Testis (tissue), 3 donors: ENCODE results near the gene CDC14A. TPM values are rescaled to one million over a fixed set of nuclear protein-coding genes. Genes with fewer than 3 reads are reported as not detected.

ENCODE experiments used
- DNase-seq: peaks from one replicate; pipeline ENCODE4 v3.0.0-alpha.2; 2019
- H3K27ac ChIP-seq, 2 donors: fragments of 200-600 bp; sonication (generic); one replicate each; pipeline ENCODE4 v1.5.1; 2019
- H3K27me3 ChIP-seq: fragments of 200-600 bp; sonication (generic); one replicate; pipeline ENCODE4 v1.5.1; 2019
- H3K36me3 ChIP-seq: fragments of 200-600 bp; sonication (generic); one replicate; pipeline ENCODE4 v1.5.1; 2017; ENCODE audit warnings: low read depth; ENCODE audit errors: missing control alignments
- H3K4me1 ChIP-seq: fragments of 200-600 bp; sonication (generic); one replicate; pipeline ENCODE4 v1.5.1; 2019
- H3K4me3 ChIP-seq, 2 donors: fragments of 200-600 bp; sonication (generic); one replicate each; pipeline ENCODE4 v1.5.1; 2017 to 2019
- H3K9me3 ChIP-seq: fragments of 200-600 bp; sonication (generic); one replicate; pipeline ENCODE4 v1.5.1; 2017
- POLR2A ChIP-seq: fragments of 450-650 bp; IDR thresholded peaks from one replicate; pipeline ENCODE4 v1.6.1; 2017; ENCODE audit warnings: antibody characterized with exemption, mild to moderate bottlenecking, moderate library complexity
- WGBS, 2 donors: methylation state at CpG; one replicate each; pipeline ENCODE4 v1.1.5; 2018; 5-methylcytosine and 5-hydroxymethylcytosine counted together
- intact Hi-C: fragments of 100-400 bp; cut with DNase I; formaldehyde crosslinking; loops from one replicate; pipeline ENCODE4 v1.15.1; 2023; ENCODE audit warnings: low total_unique reads
- polyA plus RNA-seq: library from polyadenylated mRNA; stranded (reverse); fragments of 350-450 nt; fragmentation: Illumina TruSeq; extraction: RNeasy Lipid Tissue Mini Kit (QIAGEN cat#74804); gene quantifications from one replicate; pipeline ENCODE4 v1.2.3, GENCODE V29; 2014; ENCODE audit warnings: low read depth, low replicate concordance; ENCODE audit not compliant: insufficient read depth
- total RNA-seq, 2 donors: library from RNA; depleted of rRNA; stranded (reverse); fragments of >200 nt; gene quantifications; one replicate each; pipeline ENCODE4 v1.2.3, GENCODE V29; 2016
- TF ChIP-seq, protein P1 (sequence below), 3 experiments: fragments of 450-650 bp in 2 of 3; fragments of 200-600 bp in 1 of 3; sonication (generic) in 1 of 3; IDR thresholded peaks; one replicate each; pipeline ENCODE4 v1.5.1; 2016 to 2019; ENCODE audit warnings: antibody characterized with exemption in 3 of 3, mild to moderate bottlenecking in 2 of 3, moderate library complexity in 1 of 3

CDC14A gene
- total and polyA plus RNA-seq, 3 donors from 2014 or later: 28.3 to 55.9 (median 40.6) TPM

GRCh38 chr1:100502052-100502792 lies 149.9 kb downstream of the CDC14A start:
- no peak for DNase-seq
- intact Hi-C loops: no loop called here
- 77 to 82% methylated on average over 3 of the region's 3 CpGs for WGBS, 2 donors
- Histone ChIP-seq H3K4me3 (no peak overlapping the region), H3K9me3 (no peaks in the 10 kb centered on the region), H3K4me1 (no peaks in the 10 kb centered on the region), H3K27ac (no peak overlapping the region), H3K36me3 (no peaks in the 10 kb centered on the region), H3K27me3 (no peaks in the 10 kb centered on the region)
- TF ChIP-seq POLR2A: no peak
- TF ChIP-seq, protein P1, sequence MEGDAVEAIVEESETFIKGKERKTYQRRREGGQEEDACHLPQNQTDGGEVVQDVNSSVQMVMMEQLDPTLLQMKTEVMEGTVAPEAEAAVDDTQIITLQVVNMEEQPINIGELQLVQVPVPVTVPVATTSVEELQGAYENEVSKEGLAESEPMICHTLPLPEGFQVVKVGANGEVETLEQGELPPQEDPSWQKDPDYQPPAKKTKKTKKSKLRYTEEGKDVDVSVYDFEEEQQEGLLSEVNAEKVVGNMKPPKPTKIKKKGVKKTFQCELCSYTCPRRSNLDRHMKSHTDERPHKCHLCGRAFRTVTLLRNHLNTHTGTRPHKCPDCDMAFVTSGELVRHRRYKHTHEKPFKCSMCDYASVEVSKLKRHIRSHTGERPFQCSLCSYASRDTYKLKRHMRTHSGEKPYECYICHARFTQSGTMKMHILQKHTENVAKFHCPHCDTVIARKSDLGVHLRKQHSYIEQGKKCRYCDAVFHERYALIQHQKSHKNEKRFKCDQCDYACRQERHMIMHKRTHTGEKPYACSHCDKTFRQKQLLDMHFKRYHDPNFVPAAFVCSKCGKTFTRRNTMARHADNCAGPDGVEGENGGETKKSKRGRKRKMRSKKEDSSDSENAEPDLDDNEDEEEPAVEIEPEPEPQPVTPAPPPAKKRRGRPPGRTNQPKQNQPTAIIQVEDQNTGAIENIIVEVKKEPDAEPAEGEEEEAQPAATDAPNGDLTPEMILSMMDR (IDR thresholded peaks at IDR 0.05): no peak

- 77 to 90% methylated on average over 2 of the region's 2 CpGs for WGBS, 2 donors
- no peaks in the 10 kb centered on the region for H3K27me3 ChIP-seq
- intact Hi-C loops: no loop called here
- H3K4me1 ChIP-seq: peaks cover 11% of the 10 kb centered on the region
- H3K4me3 ChIP-seq: no peak overlapping the region
- no peak overlapping the region for H3K27ac ChIP-seq
- H3K36me3 ChIP-seq: no peaks in the 10 kb centered on the region
- no peaks in the 10 kb centered on the region for H3K9me3 ChIP-seq
- TF ChIP-seq, protein P1 (IDR thresholded peaks at IDR 0.05): no peak
- TF ChIP-seq POLR2A: no peak
- DNase-seq: no peak
These were observed 153.9 kb downstream of the CDC14A start for GRCh38 chr1:100506217-100506616.

DNA sequence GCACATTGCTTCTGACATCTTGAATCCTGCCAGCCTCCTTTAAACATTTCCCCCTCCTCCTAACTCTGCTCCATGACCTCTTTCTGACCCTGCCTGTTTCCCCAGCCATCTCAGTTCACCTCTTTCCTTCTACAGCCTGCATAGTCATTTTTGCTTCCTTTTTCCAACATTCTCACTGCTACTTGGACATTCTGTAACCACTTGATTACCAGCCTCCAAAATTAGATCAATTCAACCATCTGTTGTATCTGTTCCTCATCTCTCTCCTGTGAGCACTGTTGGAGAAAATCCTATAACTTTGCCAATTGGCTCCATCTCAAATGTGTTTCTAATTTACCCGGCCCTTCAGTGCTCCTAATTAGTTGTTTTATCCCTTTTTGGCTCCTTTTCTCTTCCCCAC lies 158.1 kb downstream of the CDC14A start:
- intact Hi-C loops: no loop called here
- no peaks in the 10 kb centered on the region for H3K36me3 ChIP-seq
- no peak overlapping the region for H3K4me3 ChIP-seq
- 15 to 31% methylated on average over 1 of the region's 1 CpG for WGBS, 2 donors
- H3K27me3 ChIP-seq: no peaks in the 10 kb centered on the region
- H3K9me3 ChIP-seq: no peaks in the 10 kb centered on the region
- no peak overlapping the region for H3K27ac ChIP-seq
- DNase-seq: no peak
- peaks cover 11% of the 10 kb centered on the region for H3K4me1 ChIP-seq
- TF ChIP-seq, protein P1 (IDR thresholded peaks at IDR 0.05): no peak
- TF ChIP-seq POLR2A: no peak

DNA sequence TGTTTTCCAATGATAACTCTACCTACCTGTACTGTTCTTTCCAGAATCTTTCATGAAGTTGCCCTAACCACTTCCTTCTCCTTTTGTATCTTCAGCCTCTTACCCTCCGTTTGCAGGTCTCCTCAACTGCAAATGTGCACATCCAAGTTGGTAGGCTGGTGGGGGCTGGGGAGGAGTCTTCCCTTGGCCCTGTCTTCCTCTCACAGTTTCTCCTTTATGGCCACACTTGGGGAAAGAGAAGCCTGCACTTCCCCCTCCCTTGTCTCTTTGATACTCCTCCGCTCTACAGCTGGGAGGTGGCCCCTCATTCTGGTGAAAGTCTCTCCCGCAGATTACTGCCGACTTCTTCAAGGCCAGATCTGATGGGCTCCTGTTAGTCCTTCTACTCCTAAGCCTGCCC lies 158.8 kb downstream of the CDC14A start:
- no peak for TF ChIP-seq POLR2A
- TF ChIP-seq, protein P1 (IDR thresholded peaks at IDR 0.05): no peak
- Histone ChIP-seq H3K27me3 (no peaks in the 10 kb centered on the region), H3K9me3 (no peaks in the 10 kb centered on the region), H3K27ac (no peak overlapping the region), H3K4me1 (peaks cover 11% of the 10 kb centered on the region), H3K36me3 (no peaks in the 10 kb centered on the region), H3K4me3 (no peak overlapping the region)
- no peak for DNase-seq
- intact Hi-C loops: no loop called here
- 63 to 77% methylated on average over 4 of the region's 4 CpGs for WGBS, 2 donors

- WGBS, 2 donors: 85 to 90% methylated on average over 5 of the region's 5 CpGs
- TF ChIP-seq, protein P1 (IDR thresholded peaks at IDR 0.05): no peak
- no peak for TF ChIP-seq POLR2A
These were observed 159.5 kb downstream of the CDC14A start for GRCh38 chr1:100511773-100512172.

More at GRCh38 chr1:100511773-100512172, 159.5 kb downstream of the CDC14A start:
- Histone ChIP-seq H3K4me1 (peaks cover 11% of the 10 kb centered on the region), H3K4me3 (no peak overlapping the region), H3K27ac (no peak overlapping the region), H3K36me3 (no peaks in the 10 kb centered on the region), H3K27me3 (no peaks in the 10 kb centered on the region), H3K9me3 (no peaks in the 10 kb centered on the region)
- no peak for DNase-seq
- intact Hi-C loops: no loop called here
